ENCODE data around the gene COL9A3. TPM values are rescaled to one million over a fixed set of nuclear protein-coding genes. Genes with fewer than 3 reads are reported as not detected.
A peak's percentile ranks its signal among the peaks of the same experiment; 100 is the strongest.

COL9A3 gene
- total RNA-seq, 1 donor from 2014 or later = 0.94 TPM

GRCh38 chr20:62829231-62830230 lies 12.7 kb downstream of the COL9A3 start:
- DNase-seq (ENCODE audit: low spot score) = no peak

DNA sequence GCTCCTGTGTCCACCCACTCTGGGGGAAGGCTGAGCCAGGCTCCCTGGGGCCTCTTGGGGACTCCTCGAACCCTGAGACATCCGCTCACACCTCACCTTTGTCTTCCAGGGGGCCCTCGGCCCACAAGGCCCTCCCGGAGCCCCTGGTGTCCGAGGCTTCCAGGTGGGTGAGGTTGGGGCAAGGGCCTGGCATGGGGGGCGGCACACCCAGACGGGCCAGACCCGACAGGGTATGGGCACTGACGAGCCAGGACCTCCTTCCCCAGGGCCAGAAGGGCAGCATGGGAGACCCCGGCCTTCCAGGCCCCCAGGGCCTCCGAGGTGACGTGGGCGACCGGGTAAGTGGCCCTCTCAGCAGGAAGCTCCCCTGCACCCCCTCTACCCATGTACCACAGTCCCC lies 13.4 kb downstream of the COL9A3 start:
- DNase-seq (ENCODE audit: low spot score) = no peak
- intact Hi-C loops (cut with DNase I) = no loop called here

More at GRCh38 chr20:62829231-62830230, 12.7 kb downstream of the COL9A3 start:
- intact Hi-C loops (cut with DNase I) = no loop called here

DNA sequence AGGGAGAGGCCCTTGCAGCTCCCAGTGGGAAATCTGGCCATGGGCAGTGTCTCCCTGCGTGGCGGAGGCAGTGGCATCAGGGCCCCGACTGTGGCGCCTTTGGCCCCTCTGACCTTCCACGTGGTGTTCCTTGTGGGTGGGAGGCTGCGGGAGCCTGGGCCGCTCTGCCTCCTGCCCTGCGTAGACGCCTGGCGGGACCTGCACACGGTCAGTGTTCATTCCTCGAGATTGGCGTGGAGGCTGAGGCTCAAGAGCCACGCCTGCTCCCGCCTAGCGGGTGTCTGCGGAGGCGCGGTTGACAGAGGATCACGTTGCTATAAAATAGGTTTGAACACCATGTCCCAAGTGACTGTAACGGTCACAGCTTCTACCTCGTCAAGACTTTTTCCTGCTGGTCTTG lies 14.0 kb downstream of the COL9A3 start:
- intact Hi-C loops (cut with DNase I) = no loop called here
- no peak for DNase-seq (ENCODE audit: low spot score)

- intact Hi-C loops (cut with DNase I) = no loop called here
- DNase-seq (ENCODE audit: low spot score) = no peak
Measured at GRCh38 chr20:62831361-62831788, 14.5 kb downstream of the COL9A3 start.

GRCh38 chr20:62831854-62832211 lies 15.0 kb downstream of the COL9A3 start:
- intact Hi-C loops (cut with DNase I) = no loop called here
- no peak for DNase-seq (ENCODE audit: low spot score)

DNA sequence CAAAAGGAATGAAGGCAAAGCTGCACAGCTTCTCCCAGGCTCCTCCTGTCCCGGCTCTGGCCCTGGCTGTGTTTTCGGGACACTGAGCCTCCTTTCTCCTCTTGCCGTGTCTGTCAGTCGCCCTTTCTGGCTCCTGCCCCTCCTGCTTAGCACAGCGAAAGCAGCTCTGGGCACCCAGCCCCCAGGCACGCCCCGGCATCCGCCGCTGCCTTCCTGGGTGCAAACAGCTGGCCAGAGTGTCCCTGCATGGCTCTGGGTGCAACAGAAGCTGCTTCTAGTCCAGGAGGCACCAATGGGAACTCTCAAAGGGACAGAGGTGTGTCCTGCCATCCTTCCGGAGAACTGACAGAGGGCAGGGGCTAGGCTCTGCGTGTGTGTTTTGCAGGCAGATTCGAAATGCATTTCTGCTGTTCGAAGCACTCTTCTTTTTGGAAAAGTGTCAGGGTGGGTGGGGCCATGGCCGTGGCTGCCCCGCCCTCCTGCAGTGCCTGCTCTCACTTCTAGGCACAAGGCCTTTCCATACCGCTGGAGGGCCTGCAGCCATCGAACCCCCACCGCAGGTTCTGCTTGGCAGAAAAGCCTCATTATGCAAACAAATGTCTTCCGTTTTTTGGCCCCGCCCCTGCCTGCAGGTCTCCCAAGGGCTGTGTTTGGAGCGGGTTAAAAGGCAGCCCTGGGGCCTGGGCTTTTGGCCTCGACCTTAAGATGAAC lies 15.5 kb downstream of the COL9A3 start:
- intact Hi-C loops (cut with DNase I) = no loop called here
- DNase-seq (ENCODE audit: low spot score) = peak; percentile 89

- intact Hi-C loops (cut with DNase I) = no loop called here
- DNase-seq (ENCODE audit: low spot score) = no peak
Measured at GRCh38 chr20:62832951-62833391, 16.1 kb downstream of the COL9A3 start.

DNA sequence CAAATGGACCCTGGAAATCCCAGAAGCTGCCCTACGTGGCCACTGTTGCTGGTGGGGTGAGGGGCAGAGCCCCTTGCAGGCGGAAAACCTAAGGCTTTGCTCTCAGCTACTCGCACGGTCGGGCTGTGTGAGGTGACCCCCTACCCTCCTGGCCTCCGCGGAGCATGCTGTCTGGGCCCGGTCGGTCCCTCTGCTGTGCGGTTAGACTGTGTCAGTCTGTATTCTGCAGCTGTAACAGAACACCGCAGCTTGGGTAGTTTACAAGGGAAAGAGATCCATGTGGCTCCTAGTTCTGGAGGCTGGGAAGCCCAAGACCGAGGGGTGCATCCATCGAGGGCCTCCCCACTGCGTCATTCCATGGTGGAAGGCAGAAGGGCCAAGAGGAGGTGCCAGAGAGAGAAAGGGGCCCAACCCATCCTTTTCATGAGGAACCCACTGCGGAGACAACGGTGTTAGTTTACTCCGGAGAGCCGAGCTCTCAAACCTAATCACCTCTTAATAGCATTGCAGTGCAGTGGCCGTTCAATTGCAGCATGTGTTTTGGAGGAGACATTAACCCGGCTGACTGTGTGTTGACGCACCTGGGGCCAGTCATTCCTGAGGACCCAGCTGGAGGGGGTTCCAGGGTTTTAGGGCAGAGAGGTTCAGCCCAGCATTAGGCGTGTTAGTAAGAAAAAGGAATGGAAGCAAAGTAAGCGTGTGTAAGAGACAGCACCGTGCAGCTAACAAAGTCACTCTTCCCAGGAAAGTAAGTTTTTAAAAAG lies 18.3 kb downstream of the COL9A3 start:
- DNase-seq (ENCODE audit: low spot score) = no peak
- intact Hi-C loops (cut with DNase I) = no loop called here

GRCh38 chr20:62835931-62836861 lies 19.3 kb downstream of the COL9A3 start:
- intact Hi-C loops (cut with DNase I) = no loop called here

DNA sequence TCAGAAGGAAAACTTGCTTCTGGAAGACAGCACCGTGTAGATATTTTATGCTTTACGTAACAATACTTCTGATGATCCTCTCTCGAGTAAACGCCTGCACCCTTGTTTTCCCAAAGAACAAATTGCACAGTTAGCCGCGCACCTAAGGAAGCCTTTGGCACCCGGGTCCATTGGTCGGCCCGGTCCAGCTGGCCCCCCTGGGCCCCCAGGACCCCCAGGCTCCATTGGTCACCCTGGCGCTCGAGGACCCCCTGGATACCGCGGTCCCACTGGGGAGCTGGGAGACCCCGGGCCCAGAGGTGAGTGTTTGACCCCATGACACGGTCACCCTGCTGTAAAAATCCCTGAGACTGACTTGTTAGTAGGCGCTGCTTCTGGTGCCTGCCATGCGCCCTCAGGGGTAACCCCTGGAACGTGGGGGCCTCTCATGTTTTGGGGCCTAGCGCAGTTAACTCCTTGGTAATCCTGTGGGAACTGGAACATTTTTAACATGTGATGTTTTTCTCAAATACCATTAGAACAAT lies 20.2 kb downstream of the COL9A3 start:
- DNase-seq (ENCODE audit: low spot score) = no peak
- intact Hi-C loops (cut with DNase I) = no loop called here

More at GRCh38 chr20:62835931-62836861, 19.3 kb downstream of the COL9A3 start:
- no peak for DNase-seq (ENCODE audit: low spot score)

- intact Hi-C loops (cut with DNase I) = no loop called here
- no peak for DNase-seq (ENCODE audit: low spot score)
Measured at GRCh38 chr20:62837790-62838127, 20.9 kb downstream of the COL9A3 start.

DNA sequence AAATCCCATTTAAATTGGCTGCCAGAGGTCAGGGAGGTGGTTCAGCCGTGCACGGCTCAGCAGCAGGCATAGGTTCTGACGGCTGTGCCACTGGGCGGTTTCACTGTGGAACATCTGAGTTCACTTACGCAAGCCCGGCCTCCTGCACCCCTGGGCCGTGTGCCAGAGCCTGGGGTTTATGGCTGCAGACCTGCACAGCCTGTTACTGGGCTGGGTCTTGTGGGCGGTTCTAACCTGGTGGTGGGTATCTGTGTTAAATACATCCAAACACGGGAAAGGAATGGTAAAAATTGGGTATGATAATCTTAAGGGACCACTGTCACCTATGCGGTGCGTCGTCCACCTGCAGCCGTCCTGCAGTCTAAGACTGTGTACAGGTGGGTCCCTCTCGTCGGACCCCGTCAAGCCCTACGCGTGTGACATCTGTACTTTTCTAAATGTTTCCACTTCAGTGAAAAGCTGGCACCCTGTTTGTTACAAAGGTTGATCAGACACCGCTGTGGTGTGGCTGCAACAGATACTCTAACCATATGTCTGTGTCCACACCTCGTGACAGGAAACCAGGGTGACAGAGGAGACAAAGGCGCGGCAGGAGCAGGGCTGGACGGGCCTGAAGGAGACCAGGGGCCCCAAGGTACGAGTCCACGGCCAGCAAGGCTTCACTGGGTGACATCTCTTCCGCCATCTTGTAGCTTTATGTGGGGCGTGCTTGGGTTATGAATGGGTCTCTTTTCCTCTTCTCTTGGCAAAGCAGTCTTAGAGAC lies 21.5 kb downstream of the COL9A3 start:
- DNase-seq (ENCODE audit: low spot score) = no peak
- intact Hi-C loops (cut with DNase I) = no loop called here

DNA sequence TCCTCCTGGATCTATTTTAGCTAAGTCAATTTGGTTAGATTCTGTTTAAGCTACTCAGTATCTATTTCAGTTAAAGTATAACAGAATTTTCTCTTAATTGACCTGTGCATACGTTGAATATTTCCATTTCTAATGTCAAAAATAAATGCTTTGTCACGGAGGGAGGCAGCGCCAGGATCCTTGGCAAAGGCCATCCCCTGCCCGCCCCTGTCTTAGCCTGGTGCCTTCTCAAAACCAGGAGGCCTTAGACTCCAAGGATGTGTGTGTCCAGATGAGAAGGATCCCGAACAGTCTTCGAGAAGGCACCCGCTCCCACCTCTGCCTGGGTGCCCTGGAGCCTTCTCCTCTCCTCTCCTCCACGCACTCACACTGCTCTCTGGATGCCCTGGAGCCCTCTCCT lies 22.4 kb downstream of the COL9A3 start:
- no peak for DNase-seq (ENCODE audit: low spot score)
- intact Hi-C loops (cut with DNase I) = no loop called here

DNA sequence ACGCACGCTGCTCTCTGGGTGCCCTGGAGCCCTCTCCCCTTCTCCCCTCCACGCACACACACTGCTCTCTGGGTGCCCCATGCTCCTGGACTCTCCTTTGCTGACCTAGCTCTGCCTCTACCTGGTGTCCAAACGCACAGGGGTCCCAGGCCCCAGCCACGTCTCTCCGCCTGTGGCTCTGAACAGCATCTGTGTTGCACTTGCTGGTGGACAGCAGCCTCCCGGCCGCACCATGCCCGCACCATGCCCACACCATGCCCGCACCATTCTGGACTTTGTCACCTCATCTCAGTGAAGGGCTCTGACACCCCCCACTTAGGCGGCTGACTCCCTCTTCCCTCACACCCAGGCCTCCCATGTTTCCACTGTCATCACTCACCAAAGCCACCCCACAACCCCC lies 23.0 kb downstream of the COL9A3 start:
- no peak for DNase-seq (ENCODE audit: low spot score)

GRCh38 chr20:62840244-62841197 lies 23.7 kb downstream of the COL9A3 start:
- intact Hi-C loops (cut with DNase I) = no loop called here
- no peak for DNase-seq (ENCODE audit: low spot score)

More for the DNA sequence above, 23.0 kb downstream of the COL9A3 start:
- intact Hi-C loops (cut with DNase I) = no loop called here

- intact Hi-C loops (cut with DNase I) = no loop called here
- DNase-seq (ENCODE audit: low spot score) = no peak
Measured at GRCh38 chr20:62841705-62842212, 24.9 kb downstream of the COL9A3 start.

DNA sequence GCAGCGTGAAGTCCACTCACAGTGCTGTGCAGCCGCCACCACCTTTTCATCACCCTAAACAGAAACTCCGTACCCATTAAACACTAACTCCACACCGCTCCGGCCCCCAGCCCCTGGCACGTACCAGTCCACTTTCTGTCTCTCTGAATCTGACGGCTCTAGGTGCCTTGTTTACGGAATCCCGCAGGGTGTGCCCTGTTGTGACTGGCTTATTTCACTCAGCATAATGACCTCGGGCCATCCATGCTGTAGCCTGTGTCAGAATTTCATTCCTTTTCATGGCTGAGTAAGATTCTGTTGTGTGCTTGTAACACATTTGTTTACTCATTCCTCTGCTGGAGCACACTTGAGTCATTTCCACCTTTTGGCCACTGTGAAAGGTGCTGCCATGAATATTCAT lies 26.8 kb downstream of the COL9A3 start:
- DNase-seq (ENCODE audit: low spot score) = no peak
- intact Hi-C loops (cut with DNase I) = no loop called here

Data from cardiac septum (tissue), 1 donor.